Activated B cell treated with CpG ODN at 0.5 μM for 24 hours (primary cell): ENCODE results near the gene NOS1AP. TPM values are rescaled to one million over a fixed set of nuclear protein-coding genes. Genes with fewer than 3 reads are reported as not detected.

Experiments used
- ATAC-seq: fragments of 200-7000 bp; cut with Tn5 transposase; one replicate; pipeline ENCODE4 v1.10.0; 2021; ENCODE audit warnings: low read depth, mild to moderate bottlenecking, moderate library complexity
- CTCF ChIA-PET: fragments of 350-600 bp; sonication (Branson Sonifier 250); formaldehyde crosslinking; loops from one replicate; lab custom pipeline; 2021; ENCODE audit warnings: antibody characterized with exemption; lab: Charles Lee
- POLR2A ChIA-PET: fragments of 350-600 bp; sonication (Branson Sonifier 250); formaldehyde crosslinking; loops from one replicate; lab custom pipeline; 2021; ENCODE audit warnings: antibody characterized with exemption; lab: Charles Lee
- DNase-seq: peaks from one replicate; pipeline ENCODE4 v3.0.0; 2022
- H3K27ac Mint-ChIP-seq: one replicate; pipeline ENCODE4 v1.8.0; 2020; ENCODE audit warnings: mixed read lengths
- H3K27me3 Mint-ChIP-seq: one replicate; pipeline ENCODE4 v1.8.0; 2021; ENCODE audit warnings: mixed read lengths
- H3K36me3 Mint-ChIP-seq: one replicate; pipeline ENCODE4 v1.8.0; 2021; ENCODE audit warnings: low read depth, mixed read lengths
- H3K4me1 Mint-ChIP-seq: one replicate; pipeline ENCODE4 v1.8.0; 2021; ENCODE audit warnings: mixed read lengths
- H3K4me3 Mint-ChIP-seq: one replicate; pipeline ENCODE4 v1.8.0; 2020; ENCODE audit warnings: mild to moderate bottlenecking, mixed read lengths
- H3K9me3 Mint-ChIP-seq: one replicate; pipeline ENCODE4 v1.8.0; 2020; ENCODE audit warnings: mixed read lengths
- intact Hi-C: fragments of 100-400 bp; cut with micrococcal nuclease; formaldehyde crosslinking; loops from one replicate; pipeline ENCODE4 v1.15.1; 2024
- total RNA-seq: library from RNA; stranded (reverse); gene quantifications from 2 replicates; pipeline ENCODE4 v1.2.3, GENCODE V29; 2022
- TF ChIP-seq, protein P1 (sequence below): fragments of 200-600 bp; IDR thresholded peaks from one replicate; pipeline ENCODE4 v1.8.0; 2022; ENCODE audit warnings: antibody characterized with exemption, mild to moderate bottlenecking

NOS1AP gene
- total RNA-seq, 1 donor from 2014 or later = not detected

DNA sequence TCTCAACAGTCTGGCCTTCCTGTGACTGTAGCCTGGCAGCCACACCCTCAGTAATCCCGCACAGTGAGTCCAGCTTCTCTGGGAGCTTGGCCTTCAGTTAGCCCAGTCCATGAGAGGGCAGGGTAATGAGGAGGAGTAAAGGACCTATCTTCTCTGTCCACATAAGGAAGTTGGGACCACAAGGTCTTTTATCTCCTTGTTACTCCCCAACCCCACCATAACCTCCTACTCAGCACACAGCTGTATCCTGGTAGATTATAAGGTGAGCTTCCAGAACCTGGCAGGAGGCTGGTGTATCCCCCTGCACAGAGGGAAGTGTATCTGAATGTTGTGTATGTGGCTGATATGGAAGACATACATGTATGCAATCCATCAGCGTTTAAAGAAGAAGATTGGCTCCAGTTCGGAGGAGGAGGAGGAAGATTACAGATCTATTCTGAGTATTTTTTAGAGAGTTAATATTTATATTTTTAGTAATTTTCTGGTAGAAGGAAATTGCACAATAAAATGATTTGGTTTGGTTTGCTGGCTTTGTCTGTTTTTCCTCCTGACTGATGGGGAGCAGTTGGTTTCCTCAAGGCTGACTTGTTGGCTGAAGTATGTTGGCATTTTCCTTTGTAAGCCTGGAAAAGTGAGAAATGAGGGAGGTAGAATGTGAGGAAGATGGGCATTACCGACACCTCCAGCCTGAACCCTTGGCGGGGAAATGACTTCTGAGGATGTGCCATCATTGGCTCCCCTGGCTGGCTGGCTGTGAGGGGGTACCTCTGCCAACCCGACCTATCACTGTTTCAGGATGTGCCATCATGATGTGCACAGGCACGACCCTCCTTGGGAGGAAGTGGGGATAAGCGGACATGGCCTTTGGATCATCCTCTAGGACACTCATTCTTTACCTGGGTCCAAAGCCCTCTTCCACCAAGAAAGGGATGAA lies 317.1 kb downstream of the NOS1AP start:
- CTCF ChIA-PET = no interaction called here
- no peaks in the 10 kb centered on the region for H3K36me3 Mint-ChIP-seq
- H3K27me3 Mint-ChIP-seq = peaks cover 7% of the 10 kb centered on the region
- ATAC-seq (no peak), DNase-seq (no peak)
- H3K27ac Mint-ChIP-seq = no peak overlapping the region
- H3K4me1 Mint-ChIP-seq = peaks cover 8% of the 10 kb centered on the region
- intact Hi-C loops = no loop called here
- H3K9me3 Mint-ChIP-seq = no peaks in the 10 kb centered on the region
- POLR2A ChIA-PET = no interaction called here
- TF ChIP-seq, protein P1, sequence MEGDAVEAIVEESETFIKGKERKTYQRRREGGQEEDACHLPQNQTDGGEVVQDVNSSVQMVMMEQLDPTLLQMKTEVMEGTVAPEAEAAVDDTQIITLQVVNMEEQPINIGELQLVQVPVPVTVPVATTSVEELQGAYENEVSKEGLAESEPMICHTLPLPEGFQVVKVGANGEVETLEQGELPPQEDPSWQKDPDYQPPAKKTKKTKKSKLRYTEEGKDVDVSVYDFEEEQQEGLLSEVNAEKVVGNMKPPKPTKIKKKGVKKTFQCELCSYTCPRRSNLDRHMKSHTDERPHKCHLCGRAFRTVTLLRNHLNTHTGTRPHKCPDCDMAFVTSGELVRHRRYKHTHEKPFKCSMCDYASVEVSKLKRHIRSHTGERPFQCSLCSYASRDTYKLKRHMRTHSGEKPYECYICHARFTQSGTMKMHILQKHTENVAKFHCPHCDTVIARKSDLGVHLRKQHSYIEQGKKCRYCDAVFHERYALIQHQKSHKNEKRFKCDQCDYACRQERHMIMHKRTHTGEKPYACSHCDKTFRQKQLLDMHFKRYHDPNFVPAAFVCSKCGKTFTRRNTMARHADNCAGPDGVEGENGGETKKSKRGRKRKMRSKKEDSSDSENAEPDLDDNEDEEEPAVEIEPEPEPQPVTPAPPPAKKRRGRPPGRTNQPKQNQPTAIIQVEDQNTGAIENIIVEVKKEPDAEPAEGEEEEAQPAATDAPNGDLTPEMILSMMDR = no peak
- H3K4me3 Mint-ChIP-seq = no peak overlapping the region

DNA sequence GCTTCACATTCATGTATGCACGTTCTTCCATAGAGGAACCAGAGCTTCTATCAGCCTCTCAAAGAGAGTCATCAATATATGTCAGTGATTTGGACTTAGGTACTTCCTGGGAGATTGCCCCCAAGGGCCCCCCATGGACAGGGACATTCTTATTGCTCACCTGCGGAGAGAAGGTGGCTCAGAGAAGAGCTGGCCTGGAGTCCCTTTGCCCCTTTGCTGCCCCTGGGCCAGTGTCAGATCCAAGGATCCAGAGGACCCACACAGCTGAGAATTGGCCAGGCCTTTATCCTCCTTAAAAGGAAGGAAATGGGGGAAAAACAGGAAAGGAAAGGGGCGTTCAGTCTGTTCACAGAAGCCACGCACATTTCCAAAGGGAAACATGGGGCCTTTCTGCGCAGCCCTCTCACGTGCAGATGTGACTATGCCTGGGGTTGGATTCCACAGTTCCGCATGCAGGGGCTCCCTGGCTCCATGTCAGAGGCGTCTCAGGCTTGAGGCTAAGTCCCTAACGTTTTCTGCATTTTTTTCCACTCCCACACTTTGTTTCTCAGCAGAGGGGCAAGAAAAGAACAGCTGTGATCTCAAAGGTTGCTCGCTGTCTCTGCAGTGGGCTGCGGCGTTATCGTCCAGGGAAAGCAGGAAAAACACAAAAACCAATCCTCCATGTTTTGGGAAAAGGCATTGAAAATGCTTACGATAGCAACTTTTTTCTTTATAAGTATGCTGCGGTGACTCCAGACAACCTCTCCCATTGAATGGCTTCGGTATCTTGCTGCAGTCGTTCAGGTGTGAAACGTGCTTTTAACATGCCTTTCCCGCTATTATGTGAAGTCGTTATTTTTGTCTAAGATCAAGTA lies 318.0 kb downstream of the NOS1AP start:
- Mint-ChIP-seq H3K9me3 (no peaks in the 10 kb centered on the region), H3K4me3 (no peak overlapping the region), H3K27ac (no peak overlapping the region), H3K4me1 (peaks cover 8% of the 10 kb centered on the region), H3K27me3 (peaks cover 7% of the 10 kb centered on the region), H3K36me3 (no peaks in the 10 kb centered on the region)
- TF ChIP-seq, protein P1 = no peak
- CTCF ChIA-PET = no interaction called here
- no peak for DNase-seq
- intact Hi-C loops = no loop called here
- no peak for ATAC-seq
- POLR2A ChIA-PET = no interaction called here

DNA sequence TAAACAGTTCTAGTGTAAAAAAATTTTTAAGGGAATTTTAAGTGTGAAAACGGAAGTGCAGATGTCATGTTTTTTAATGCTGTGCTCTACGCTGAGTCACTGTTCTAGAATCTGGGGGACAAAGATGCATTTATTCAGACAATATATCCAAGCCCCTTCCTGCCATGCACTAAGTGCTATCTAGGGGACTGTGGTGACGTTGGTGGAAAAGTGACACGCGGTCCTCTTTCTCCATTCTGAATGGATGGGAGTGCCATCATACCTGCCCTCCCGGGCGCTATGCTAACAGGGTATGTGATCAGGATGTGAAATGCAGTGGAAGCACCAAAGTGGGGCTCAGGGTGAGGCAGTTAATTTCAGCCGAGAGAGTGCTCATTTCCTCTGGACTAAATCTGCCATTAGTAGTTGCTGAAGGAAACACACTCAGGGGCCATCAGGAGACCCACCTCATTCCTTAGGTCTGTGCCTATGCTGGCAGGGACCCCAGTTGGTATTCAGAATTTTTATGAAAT lies 318.6 kb downstream of the NOS1AP start:
- H3K4me3 Mint-ChIP-seq = no peak overlapping the region
- no peaks in the 10 kb centered on the region for H3K9me3 Mint-ChIP-seq
- H3K27me3 Mint-ChIP-seq = peaks cover 7% of the 10 kb centered on the region
- H3K36me3 Mint-ChIP-seq = no peaks in the 10 kb centered on the region
- DNase-seq = no peak
- ChIA-PET CTCF (no interaction called here), POLR2A (no interaction called here)
- peaks cover 8% of the 10 kb centered on the region for H3K4me1 Mint-ChIP-seq
- TF ChIP-seq, protein P1 = no peak
- no peak overlapping the region for H3K27ac Mint-ChIP-seq
- intact Hi-C loops = no loop called here
- ATAC-seq = no peak

DNA sequence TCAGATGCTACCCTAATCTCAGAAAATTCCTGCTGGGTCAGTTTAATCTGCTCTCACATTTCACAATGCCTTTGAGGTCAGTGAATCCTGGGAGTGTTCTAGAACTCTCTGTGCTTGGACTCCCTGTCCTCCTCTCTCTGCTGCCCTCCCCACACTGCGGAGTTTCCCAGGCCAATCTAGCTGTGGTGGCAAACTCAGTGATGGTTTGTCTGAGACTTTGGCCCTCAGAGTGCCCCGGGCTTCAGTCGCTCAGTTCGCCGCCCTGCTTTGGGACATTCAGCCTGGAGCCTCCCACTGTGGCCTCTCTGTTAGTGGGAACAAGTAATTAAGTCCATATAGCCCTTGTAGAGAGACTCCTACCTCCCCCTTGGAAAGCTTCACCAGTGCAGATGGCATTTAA lies 319.1 kb downstream of the NOS1AP start:
- CTCF ChIA-PET = no interaction called here
- intact Hi-C loops = no loop called here
- TF ChIP-seq, protein P1 = no peak
- H3K9me3 Mint-ChIP-seq = no peaks in the 10 kb centered on the region
- H3K4me1 Mint-ChIP-seq = peaks cover 8% of the 10 kb centered on the region
- H3K4me3 Mint-ChIP-seq = no peak overlapping the region
- DNase-seq (no peak), ATAC-seq (no peak)
- no peak overlapping the region for H3K27ac Mint-ChIP-seq
- H3K27me3 Mint-ChIP-seq = peaks cover 7% of the 10 kb centered on the region
- no peaks in the 10 kb centered on the region for H3K36me3 Mint-ChIP-seq
- POLR2A ChIA-PET = no interaction called here
